GM12873 (cell line): ENCODE results near the gene LRRC25.

ENCODE experiments used
- TF ChIP-seq, protein P1 (sequence below): IDR thresholded peaks from 2 replicates; pipeline ENCODE4 v1.5.1; 2012; ENCODE audit warnings: low read depth, mild to moderate bottlenecking, moderate library complexity, low read length, control low read depth; ENCODE audit not compliant: insufficient read depth; ENCODE audit errors: missing control alignments

Gene LRRC25

DNA sequence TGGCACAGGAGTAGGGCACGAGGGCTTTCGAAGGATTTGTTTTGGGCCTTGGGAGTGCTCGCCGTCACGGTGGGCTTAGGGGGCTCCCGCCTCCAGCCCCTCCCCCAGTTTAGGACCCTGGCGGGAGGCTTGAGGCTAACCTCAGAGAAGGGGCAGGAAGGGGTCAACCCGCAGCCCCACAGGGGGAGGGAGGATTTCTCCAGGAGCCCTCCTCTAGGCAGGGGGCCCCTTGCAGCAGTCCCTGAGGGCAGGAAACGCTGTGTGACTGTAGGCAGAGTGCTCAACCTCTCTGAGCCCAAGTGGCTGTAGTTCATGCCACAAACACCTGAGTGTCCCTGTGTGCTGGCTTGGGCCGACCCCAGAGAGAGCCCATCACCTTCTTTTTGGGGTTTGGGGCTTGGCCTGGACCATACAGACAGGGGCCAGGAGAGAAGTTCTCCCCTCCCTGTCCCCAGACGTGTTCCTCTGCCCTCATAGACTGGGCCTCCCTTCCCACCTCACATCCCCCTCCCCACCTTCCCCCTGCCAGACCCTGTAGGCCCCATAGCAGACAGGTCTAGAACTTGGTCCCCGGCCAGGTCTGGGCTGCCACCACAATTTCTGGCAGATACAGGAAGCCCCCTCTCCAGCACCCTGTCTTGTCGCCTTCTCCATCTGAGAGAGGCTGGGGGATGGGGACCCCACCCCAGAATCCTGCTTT is 32.4 kb upstream of the LRRC25 start:
- TF ChIP-seq, protein P1, sequence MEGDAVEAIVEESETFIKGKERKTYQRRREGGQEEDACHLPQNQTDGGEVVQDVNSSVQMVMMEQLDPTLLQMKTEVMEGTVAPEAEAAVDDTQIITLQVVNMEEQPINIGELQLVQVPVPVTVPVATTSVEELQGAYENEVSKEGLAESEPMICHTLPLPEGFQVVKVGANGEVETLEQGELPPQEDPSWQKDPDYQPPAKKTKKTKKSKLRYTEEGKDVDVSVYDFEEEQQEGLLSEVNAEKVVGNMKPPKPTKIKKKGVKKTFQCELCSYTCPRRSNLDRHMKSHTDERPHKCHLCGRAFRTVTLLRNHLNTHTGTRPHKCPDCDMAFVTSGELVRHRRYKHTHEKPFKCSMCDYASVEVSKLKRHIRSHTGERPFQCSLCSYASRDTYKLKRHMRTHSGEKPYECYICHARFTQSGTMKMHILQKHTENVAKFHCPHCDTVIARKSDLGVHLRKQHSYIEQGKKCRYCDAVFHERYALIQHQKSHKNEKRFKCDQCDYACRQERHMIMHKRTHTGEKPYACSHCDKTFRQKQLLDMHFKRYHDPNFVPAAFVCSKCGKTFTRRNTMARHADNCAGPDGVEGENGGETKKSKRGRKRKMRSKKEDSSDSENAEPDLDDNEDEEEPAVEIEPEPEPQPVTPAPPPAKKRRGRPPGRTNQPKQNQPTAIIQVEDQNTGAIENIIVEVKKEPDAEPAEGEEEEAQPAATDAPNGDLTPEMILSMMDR = no peak

DNA sequence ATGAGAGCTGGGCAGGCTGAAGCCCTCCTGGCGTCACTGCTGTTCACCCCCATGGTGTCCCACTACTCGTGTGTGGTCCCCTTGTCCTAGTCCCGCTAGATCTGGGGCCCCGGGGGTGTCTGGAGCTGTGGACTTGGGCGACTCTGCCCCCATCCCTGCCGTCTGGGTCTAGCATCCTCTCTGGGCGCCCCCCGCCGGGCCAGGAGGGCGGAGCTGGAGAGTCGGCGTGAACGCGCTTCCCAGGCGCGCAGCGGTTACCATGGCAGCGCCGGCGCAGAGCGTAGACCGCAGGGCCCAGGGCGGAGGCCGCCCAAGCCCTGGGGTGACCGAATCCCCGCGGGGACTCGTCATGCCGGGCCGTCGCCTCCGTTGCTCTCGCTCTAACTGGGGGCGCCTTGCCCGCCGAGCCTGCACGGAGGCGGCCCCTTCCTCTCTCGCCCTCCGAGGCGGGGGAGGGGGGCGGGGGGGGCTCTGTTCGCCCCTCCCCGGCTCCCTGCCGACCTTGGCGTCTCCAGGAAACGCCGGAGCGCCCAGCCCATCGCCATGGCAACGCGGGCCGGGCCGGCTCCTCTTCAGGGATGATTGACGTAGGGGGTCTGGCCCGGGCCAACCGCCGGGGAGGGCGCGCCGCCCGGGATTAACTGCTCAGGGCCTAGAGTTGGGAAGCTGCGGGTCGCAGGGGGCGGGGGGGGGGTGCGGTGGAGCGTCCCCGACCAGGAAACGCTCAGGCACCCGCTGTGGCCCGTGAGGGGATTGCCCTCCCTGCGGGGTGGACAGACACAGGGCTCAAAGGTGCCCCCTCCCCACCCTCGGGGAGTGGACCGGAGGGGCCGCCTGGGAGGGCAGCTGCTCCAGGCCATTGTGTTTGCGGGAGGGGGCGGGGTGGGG is 31.6 kb upstream of the LRRC25 start:
- TF ChIP-seq, protein P1 = no peak

- TF ChIP-seq, protein P1 = no peak
These were observed 30.9 kb upstream of the LRRC25 start for GRCh38 chr19:18428173-18428786.

DNA sequence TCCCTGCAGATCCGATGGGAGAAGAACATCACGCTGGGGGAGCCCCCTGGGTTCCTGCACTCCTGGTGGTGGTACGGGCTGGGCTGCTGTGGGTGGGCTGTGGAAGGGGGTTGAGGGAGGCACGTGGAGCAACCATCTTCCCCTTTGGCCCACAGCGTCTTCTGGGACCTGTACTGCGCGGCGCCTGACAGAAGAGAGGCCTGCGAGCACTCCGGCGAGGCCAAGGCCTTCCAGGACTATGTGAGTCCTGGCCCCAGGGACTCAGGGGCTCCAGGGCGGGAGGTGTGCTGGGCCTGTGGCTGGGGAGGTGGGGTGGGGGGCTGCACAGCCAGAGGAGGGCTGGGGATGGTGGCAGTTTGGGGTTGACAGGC is 30.3 kb upstream of the LRRC25 start:
- TF ChIP-seq, protein P1 = no peak

- TF ChIP-seq, protein P1 = no peak
These were observed 29.8 kb upstream of the LRRC25 start for GRCh38 chr19:18427080-18427742.

DNA sequence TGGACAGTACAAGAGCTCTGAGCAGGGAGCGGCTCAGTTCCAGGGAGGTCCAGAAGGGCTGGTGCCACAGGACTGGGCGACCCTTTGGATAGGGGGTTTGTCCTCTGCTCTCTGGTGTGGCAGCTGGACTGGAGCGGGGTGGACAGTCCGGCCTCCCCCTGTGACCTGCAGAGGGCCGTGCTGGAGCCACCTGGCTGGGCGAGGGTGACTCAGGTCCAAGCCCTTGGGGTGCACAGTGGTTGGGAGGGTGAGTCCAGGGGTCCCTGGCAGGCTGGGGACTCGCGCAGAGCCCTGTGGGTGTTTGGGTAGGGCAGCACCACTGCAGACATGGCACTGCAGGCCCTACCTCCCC is 29.0 kb upstream of the LRRC25 start:
- TF ChIP-seq, protein P1 = no peak
